ENCODE measurements around the gene URB1. TPM values are rescaled to one million over a fixed set of nuclear protein-coding genes. Genes with fewer than 3 reads are reported as not detected.

URB1 gene
- total RNA-seq, 1 donor from 2014 or later: 10.5 TPM

GRCh38 chr21:32261929-32262328, 130.9 kb downstream of the URB1 start:
- DNase-seq (ENCODE audit: low spot score): no peak
- intact Hi-C loops (cut with DNase I): no loop called here

Other genes with a start within 250 kb of the URB1 start
- gene MIS18A, start 114.0 kb downstream of the URB1 start, total RNA-seq: 2.6 TPM
- gene MRAP, start 94.2 kb downstream of the URB1 start, total RNA-seq: not detected
- 15.4 TPM for gene EVA1C, start 19.7 kb upstream of the URB1 start, total RNA-seq
- gene TCP10L, start 192.5 kb upstream of the URB1 start, total RNA-seq: 2.5 TPM
- gene CFAP298, start 219.4 kb upstream of the URB1 start, total RNA-seq: 22.0 TPM

Measured in cardiac septum (tissue), 1 donor.